SW 1271 (cell line): Measurements from ENCODE around the gene KCTD10.

Source experiments
- DNase-seq, 2 experiments: peaks; one replicate each; lab custom pipeline; 2025; lab: John Stamatoyannopoulos, UW

Gene KCTD10

GRCh38 chr12:109477185-109477962, at the start of gene KCTD10, which contains the start of gene UBE3B:
KCTD10 (minus strand) TSS chr12:109477300; CDS start chr12:109477262, 38 bp downstream.
UBE3B (plus strand) TSS chr12:109477634; CDS start chr12:109483552, 5,918 bp downstream.
- peak; percentile 71 to 87 for DNase-seq

- no peak for DNase-seq
These were observed 48.1 kb upstream of the KCTD10 start for GRCh38 chr12:109525279-109525585.

- DNase-seq, result no peak
These were observed 47.6 kb upstream of the KCTD10 start for GRCh38 chr12:109524466-109525278.

- DNase-seq, result no peak
These were observed 46.4 kb upstream of the KCTD10 start for GRCh38 chr12:109523504-109523903.

GRCh38 chr12:109523071-109523470, 46.0 kb upstream of the KCTD10 start:
- DNase-seq, result no peak

GRCh38 chr12:109521831-109522230, 44.7 kb upstream of the KCTD10 start:
- DNase-seq, result no peak

- DNase-seq, result no peak
These were observed 42.7 kb upstream of the KCTD10 start for GRCh38 chr12:109519787-109520186.

- peak in 1 of 2 experiments; percentile 37 for DNase-seq
These were observed 41.9 kb upstream of the KCTD10 start for GRCh38 chr12:109518820-109519665.

GRCh38 chr12:109517619-109518018, 40.5 kb upstream of the KCTD10 start:
- DNase-seq, result no peak

GRCh38 chr12:109513977-109514376, 36.9 kb upstream of the KCTD10 start:
- no peak for DNase-seq

- DNase-seq, result no peak
These were observed 36.0 kb upstream of the KCTD10 start for GRCh38 chr12:109513051-109513450.

- no peak for DNase-seq
These were observed 35.5 kb upstream of the KCTD10 start for GRCh38 chr12:109512608-109513007.

- DNase-seq, result no peak
These were observed 33.1 kb upstream of the KCTD10 start for GRCh38 chr12:109510196-109510595.

- DNase-seq, result no peak
These were observed 27.0 kb upstream of the KCTD10 start for GRCh38 chr12:109504068-109504467.

GRCh38 chr12:109503611-109504010, 26.5 kb upstream of the KCTD10 start:
- DNase-seq, result no peak

- DNase-seq, result no peak
These were observed 25.2 kb upstream of the KCTD10 start for GRCh38 chr12:109502332-109502731.

GRCh38 chr12:109501299-109501698, 24.2 kb upstream of the KCTD10 start:
- no peak for DNase-seq

GRCh38 chr12:109500406-109501185, 23.5 kb upstream of the KCTD10 start:
- no peak for DNase-seq

- no peak for DNase-seq
These were observed 20.6 kb upstream of the KCTD10 start for GRCh38 chr12:109497675-109498074.

- DNase-seq, result no peak
These were observed 19.2 kb upstream of the KCTD10 start for GRCh38 chr12:109496306-109496705.

- DNase-seq, result no peak
These were observed 17.9 kb upstream of the KCTD10 start for GRCh38 chr12:109495012-109495411.
